Nephron (organoid): ENCODE results near the gene KCNT2.
A peak's percentile ranks its signal among the peaks of the same experiment; 100 is the strongest.

Source experiments
- H3K27ac Mint-ChIP-seq, 3 experiments: 2 replicates each; pipeline ENCODE4 v1.8.0; 2020; ENCODE audit warnings: mixed read lengths in 3 of 3, mild to moderate bottlenecking in 2 of 3, moderate library complexity in 1 of 3
- H3K27me3 Mint-ChIP-seq: 2 replicates; pipeline ENCODE4 v1.8.0; 2021; ENCODE audit warnings: low read depth, mild to moderate bottlenecking, moderate library complexity, mixed read lengths
- H3K36me3 Mint-ChIP-seq: 2 replicates; pipeline ENCODE4 v1.8.0; 2020; ENCODE audit warnings: low read depth, mixed read lengths
- H3K4me1 Mint-ChIP-seq: 2 replicates; pipeline ENCODE4 v1.8.0; 2020; ENCODE audit warnings: mixed read lengths
- H3K4me3 Mint-ChIP-seq, 3 experiments: 2 replicates each; pipeline ENCODE4 v1.8.0; 2020; ENCODE audit warnings: mild to moderate bottlenecking in 3 of 3, mixed read lengths in 3 of 3, moderate library complexity in 2 of 3
- H3K9me3 Mint-ChIP-seq: 2 replicates; pipeline ENCODE4 v1.8.0; 2020; ENCODE audit warnings: mixed read lengths
- TF ChIP-seq, protein P1 (sequence below), 3 experiments: fragments of 200-600 bp; sonication (generic); IDR thresholded peaks; one replicate each; pipeline ENCODE4 v1.5.0; 2021; ENCODE audit warnings: antibody characterized with exemption in 3 of 3; ENCODE audit not compliant: unreplicated experiment in 3 of 3

Gene KCNT2

DNA sequence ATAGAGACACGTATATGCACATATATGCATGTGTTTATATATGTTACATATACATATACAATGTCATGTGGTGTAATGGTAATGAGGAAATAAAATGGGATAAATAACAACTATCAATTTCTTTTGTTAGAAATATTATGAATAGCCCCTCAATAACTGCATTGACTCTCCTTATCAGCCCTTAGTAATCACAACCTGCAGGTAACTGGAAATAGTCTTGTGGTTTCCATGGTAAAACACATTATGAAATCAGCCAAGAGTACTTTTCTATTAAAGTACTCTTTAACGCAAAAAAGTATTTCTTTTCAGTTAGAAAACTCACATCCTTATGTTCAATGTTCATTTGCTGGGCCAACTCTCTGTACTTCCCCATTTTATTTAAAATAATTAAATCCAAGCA lies 105.8 kb downstream of the KCNT2 start:
- Mint-ChIP-seq H3K27me3 (no peaks in the 10 kb centered on the region), H3K36me3 (peaks cover 9% of the 10 kb centered on the region), H3K4me1 (no peaks in the 10 kb centered on the region), H3K4me3 (no peak overlapping the region), H3K27ac (no peak overlapping the region), H3K9me3 (peaks cover 7% of the 10 kb centered on the region)
- TF ChIP-seq, protein P1, sequence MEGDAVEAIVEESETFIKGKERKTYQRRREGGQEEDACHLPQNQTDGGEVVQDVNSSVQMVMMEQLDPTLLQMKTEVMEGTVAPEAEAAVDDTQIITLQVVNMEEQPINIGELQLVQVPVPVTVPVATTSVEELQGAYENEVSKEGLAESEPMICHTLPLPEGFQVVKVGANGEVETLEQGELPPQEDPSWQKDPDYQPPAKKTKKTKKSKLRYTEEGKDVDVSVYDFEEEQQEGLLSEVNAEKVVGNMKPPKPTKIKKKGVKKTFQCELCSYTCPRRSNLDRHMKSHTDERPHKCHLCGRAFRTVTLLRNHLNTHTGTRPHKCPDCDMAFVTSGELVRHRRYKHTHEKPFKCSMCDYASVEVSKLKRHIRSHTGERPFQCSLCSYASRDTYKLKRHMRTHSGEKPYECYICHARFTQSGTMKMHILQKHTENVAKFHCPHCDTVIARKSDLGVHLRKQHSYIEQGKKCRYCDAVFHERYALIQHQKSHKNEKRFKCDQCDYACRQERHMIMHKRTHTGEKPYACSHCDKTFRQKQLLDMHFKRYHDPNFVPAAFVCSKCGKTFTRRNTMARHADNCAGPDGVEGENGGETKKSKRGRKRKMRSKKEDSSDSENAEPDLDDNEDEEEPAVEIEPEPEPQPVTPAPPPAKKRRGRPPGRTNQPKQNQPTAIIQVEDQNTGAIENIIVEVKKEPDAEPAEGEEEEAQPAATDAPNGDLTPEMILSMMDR (IDR thresholded peaks at IDR 0.05; ENCODE audit: unreplicated experiment in 3 of 3): no peak

DNA sequence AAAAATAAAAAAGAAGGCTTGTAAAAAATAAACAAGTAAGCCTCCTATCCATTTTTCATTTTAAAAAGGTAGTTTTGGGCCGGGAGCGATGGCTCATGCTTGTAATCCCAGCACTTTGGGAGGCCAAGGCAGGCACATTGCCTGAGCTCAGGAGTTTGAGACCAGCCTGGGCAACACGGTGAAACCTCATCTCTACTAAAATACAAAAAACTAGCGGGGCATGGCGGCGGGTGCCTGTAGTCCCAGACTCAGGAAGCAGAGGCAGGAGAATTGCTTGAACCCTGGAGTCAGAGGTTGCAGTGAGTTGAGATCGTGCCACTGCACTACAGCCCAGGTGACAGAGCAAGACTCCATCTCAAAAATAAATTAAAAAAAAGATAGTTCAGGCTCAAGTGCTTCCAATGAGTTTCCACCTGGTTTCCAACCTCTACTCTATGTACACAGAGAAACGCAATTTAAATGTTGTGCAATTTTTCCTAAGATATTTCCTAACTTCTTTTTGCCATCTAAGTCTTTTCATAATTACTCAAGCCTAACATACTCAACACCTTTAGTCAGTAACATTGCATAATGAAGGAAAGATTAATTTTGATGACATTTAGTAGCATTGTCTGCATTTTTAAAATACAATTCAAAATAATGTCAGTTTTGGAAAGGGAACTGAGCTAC lies 106.3 kb downstream of the KCNT2 start:
- H3K36me3 Mint-ChIP-seq: peaks cover 9% of the 10 kb centered on the region
- H3K4me3 Mint-ChIP-seq: no peak overlapping the region
- H3K4me1 Mint-ChIP-seq: no peaks in the 10 kb centered on the region
- H3K27ac Mint-ChIP-seq: no peak overlapping the region
- no peaks in the 10 kb centered on the region for H3K27me3 Mint-ChIP-seq
- peaks cover 7% of the 10 kb centered on the region for H3K9me3 Mint-ChIP-seq
- TF ChIP-seq, protein P1 (IDR thresholded peaks at IDR 0.05; ENCODE audit: unreplicated experiment in 3 of 3): no peak

DNA sequence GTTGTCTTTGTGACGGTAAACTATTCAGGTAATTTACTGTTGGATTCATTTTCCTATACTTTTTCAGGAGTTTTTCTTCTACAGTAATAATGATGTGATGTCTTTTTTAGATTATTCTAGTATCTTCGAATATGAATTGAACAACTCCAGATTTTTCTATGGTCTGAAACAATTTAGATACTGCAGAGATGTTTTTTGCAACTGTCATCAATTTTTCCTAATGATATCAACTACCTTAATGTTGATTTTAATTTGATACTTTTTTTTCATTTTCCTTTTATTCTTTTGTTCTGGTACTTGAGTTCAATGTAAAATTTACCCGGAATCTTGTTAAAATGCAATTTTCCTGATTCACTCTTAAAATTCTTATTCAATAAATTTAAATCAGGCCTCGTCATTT lies 110.4 kb downstream of the KCNT2 start:
- no peak overlapping the region for H3K27ac Mint-ChIP-seq
- H3K9me3 Mint-ChIP-seq: no peaks in the 10 kb centered on the region
- TF ChIP-seq, protein P1 (IDR thresholded peaks at IDR 0.05; ENCODE audit: unreplicated experiment in 3 of 3): no peak
- H3K36me3 Mint-ChIP-seq: no peaks in the 10 kb centered on the region
- no peaks in the 10 kb centered on the region for H3K27me3 Mint-ChIP-seq
- no peak overlapping the region for H3K4me3 Mint-ChIP-seq
- H3K4me1 Mint-ChIP-seq: no peaks in the 10 kb centered on the region

DNA sequence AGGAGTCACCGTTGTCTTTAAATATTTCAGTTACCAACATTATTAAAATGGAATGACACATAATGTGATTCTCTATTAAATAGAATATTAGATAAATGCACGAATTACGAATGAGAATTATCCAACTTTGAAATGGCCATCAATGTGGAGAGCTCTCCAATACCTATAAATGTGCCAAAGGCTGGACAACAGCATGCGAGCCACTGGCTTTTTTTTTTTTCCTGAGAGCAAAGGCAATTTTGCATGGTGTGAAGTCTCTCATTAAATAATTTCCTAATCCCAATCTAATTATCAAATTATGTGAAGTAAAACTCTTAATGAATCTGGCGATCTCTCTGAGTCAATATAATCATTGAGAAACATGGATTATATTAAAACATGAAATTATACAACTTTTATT lies 113.5 kb downstream of the KCNT2 start:
- Mint-ChIP-seq H3K9me3 (no peaks in the 10 kb centered on the region), H3K27ac (no peak overlapping the region), H3K4me3 (no peak overlapping the region)

DNA sequence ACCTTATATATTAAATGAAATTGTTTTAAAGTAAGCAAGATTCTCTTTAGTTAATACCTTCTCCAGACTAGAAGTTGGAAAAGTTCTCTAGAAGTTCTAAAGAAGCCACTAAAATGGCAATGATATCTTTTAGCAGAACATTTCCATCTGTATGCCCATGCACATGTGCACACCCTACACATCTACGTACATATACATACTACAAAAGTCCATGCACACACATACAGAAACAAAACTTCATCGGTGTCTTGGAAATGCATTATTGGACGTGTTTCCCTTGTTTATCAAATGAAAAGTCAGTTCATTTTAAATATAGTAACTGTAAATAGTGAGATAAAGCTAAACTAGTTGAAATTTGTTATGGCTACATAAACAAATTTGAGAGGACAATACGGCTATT lies 114.4 kb downstream of the KCNT2 start:
- H3K36me3 Mint-ChIP-seq: no peaks in the 10 kb centered on the region
- no peaks in the 10 kb centered on the region for H3K4me1 Mint-ChIP-seq
- H3K9me3 Mint-ChIP-seq: no peaks in the 10 kb centered on the region
- no peak overlapping the region for H3K4me3 Mint-ChIP-seq
- H3K27ac Mint-ChIP-seq: no peak overlapping the region
- TF ChIP-seq, protein P1 (IDR thresholded peaks at IDR 0.05; ENCODE audit: unreplicated experiment in 3 of 3): no peak
- H3K27me3 Mint-ChIP-seq: no peaks in the 10 kb centered on the region

More for the DNA sequence above, 113.5 kb downstream of the KCNT2 start:
- TF ChIP-seq, protein P1 (IDR thresholded peaks at IDR 0.05; ENCODE audit: unreplicated experiment in 3 of 3): no peak
- Mint-ChIP-seq H3K4me1 (no peaks in the 10 kb centered on the region), H3K27me3 (no peaks in the 10 kb centered on the region), H3K36me3 (no peaks in the 10 kb centered on the region)

DNA sequence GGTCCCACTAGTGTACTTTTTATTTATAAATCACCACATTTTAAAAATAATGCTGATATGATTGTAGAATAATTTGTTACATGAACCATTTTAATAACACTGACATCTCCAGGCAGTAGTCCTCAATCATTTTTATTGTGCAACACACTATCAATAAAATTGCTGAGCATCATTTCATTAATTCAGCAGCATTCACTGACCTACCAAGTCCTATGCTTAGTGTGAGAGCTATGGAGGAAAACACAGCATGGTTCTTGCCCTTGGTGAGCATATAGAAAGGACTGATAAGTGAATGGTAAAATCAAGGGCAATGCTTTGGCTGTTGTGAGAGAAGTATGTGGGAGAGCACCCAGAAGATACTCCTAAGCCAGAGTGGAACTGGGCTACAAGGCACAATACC lies 119.7 kb downstream of the KCNT2 start:
- no peaks in the 10 kb centered on the region for H3K4me1 Mint-ChIP-seq
- no peaks in the 10 kb centered on the region for H3K27me3 Mint-ChIP-seq
- peaks cover 9% of the 10 kb centered on the region for H3K36me3 Mint-ChIP-seq
- H3K9me3 Mint-ChIP-seq: peaks cover 3% of the 10 kb centered on the region
- TF ChIP-seq, protein P1 (IDR thresholded peaks at IDR 0.05; ENCODE audit: unreplicated experiment in 3 of 3): no peak
- peak overlapping the region in 2 of 3 experiments; percentile 24 to 59 for H3K27ac Mint-ChIP-seq
- no peak overlapping the region for H3K4me3 Mint-ChIP-seq
